Measurements from ENCODE around the gene WNT10A.
"Not testable (repeated sequence)": the region's sequence is repeated elsewhere in the genome, so short reads cannot be mapped to it uniquely, and the experiment has no call there.

The WNT10A gene

GRCh38 chr2:218893349-218894150, 12.9 kb downstream of the WNT10A start:
- no peak for DNase-seq (ENCODE audit: low spot score)

DNA sequence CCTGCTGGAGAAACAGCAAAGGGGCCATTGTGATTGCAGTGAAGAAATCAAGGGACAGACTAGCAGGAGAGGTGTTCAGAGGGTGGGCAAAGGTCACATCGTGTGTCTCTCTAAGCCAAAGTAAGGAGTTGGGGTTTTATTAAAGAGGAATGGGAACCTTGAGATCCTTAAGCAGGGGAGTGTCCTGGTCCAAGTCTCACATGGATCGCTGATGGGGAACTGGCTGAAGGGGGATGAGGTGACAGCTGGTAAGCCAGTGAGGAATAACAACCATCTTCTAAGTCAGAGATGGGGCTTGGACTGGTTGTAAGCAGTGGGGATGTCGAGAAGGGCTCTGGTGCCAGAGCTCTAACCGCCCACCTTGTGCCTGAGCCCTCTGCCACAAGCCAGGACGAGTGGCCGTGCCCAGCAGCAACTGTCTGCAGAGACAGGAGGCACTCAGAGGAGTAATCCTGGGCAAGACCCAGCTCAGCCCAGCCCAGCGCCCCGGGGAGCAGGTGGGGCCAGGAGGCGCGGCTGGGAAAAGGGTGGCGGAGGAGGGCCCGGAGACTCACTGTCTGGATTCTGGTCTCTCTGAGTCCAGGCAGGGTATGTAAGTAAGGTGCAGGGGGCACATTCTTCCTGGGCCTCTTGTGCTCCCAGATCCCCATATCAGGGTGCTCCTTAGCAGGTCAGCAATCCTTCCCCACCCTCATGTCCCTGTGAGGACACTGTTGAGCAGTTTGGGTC, 13.7 kb downstream of the WNT10A start:
- no peak for DNase-seq (ENCODE audit: low spot score)

- no peak for DNase-seq (ENCODE audit: low spot score)
Measured at GRCh38 chr2:218894880-218895157, 14.2 kb downstream of the WNT10A start.

- DNase-seq (ENCODE audit: low spot score): no peak
Measured at GRCh38 chr2:218895326-218895725, 14.7 kb downstream of the WNT10A start.

- DNase-seq (ENCODE audit: low spot score): no peak
Measured at GRCh38 chr2:218895759-218896500, 15.3 kb downstream of the WNT10A start.

DNA sequence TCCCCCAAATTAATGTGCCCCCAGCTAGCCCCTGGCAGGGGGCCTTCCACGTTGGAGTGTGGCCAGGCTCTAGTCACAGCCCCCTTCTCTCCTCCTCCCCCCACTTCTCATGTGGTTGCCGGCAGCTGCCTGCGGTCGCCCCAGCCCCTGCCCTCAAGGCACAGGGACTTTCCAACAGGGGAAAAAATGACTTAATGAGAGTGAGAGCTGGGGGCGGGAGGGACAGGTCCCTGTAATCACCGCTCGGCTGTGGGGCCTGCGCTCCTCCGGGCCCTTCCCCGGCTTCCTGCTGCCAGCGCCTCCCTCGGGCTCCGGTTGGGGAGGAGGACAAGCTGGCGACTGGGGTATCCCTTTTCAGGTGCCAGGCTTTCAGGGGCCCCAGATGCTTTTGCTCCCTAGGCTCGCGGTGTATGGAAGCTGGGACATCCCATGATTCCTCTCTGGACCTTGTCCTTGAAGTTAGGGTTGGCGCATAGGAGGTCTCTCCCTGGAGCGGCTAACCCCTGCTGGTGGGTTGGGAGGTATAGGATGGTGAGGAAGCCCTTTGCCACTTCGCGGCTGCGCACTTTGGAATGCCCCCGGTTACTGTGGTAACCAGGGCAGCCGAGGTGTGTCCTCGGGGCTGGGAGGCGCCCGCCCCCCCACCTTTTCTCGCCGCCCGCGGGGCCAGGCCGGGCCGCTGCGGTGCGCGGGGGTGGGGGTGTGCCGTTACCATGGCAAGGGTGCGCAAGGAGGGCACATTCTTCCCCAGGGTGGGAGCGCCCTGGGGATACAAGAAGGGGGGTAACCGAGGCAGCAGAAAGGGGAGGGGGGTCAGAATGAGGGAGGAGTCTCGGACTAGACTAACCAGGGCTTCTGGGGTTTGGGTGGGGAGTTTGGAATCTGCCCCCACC, 16.1 kb downstream of the WNT10A start:
- no peak for DNase-seq (ENCODE audit: low spot score)

DNA sequence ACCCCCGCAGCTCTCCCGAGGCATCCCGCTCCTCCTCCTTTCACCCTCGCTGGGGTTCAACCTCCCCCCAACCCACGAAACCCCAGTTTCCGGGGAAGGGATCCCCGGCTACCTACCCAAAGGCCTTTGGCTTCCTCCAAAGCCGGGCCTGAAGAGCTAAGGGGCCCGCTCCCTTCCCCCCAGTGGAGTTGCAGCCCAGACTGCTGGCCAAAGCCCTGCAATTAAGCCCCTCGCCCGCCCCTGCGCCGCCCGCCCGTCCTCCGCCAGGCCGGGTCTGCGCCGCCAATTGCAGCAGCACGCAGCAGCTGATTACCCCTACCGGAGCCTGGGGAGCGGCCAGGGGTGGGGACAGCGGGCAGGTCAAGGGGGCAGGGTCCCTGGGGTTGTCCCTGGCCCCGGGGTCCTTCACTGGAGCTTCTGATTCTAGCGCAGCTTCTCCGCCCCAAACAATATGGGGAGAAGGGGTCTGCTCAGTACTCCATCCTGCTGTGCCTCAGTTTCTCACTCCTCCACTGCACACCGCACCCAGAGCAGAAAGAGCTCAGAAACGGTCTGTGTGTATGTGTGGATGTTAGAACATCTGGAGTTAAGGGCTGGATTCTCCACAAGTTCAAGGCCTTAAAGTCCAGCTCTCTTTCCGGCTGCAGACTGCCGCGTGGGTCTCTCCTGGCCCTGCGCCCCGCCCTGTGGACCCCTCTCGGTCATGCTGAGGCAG, 16.9 kb downstream of the WNT10A start:
- DNase-seq (ENCODE audit: low spot score): no peak

DNA sequence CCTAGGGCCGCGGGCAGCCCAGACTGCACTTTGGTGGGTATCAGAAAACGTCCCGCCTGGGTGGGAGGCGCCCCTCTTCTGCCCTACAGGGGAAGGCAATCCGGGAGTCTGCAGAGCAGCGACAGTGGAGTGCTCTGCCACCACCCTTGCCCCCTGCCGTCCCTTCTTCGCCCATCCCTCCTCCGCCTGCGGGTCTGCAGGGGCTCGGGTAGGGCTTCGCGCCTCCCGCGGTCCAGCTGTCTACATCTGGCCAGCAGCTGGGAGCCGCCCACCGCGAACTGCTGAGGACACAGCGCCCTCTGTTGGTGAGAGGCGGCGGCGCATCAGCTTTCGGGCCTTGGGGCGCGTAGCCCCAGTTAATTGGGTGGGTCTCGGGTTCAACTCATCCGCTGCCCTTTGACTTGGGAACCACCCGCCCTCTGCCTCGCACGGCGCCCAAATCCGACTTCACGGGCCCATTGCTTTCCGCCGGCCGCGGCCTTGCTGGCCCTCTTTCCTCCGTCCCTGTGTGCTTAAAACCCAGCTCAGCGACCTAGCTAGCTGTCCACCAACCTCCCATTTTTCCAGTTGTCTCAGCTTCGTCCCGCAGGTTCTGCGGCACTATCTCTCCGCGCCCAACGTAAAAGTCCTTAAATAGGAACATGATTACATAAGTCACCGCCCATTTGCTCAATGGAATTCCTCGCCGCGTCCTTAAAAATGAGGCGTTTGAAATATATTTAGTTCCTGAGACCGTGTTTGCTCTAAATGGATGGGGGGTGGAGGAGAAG, 17.6 kb downstream of the WNT10A start:
- peak; percentile 70 for DNase-seq (ENCODE audit: low spot score)

DNA sequence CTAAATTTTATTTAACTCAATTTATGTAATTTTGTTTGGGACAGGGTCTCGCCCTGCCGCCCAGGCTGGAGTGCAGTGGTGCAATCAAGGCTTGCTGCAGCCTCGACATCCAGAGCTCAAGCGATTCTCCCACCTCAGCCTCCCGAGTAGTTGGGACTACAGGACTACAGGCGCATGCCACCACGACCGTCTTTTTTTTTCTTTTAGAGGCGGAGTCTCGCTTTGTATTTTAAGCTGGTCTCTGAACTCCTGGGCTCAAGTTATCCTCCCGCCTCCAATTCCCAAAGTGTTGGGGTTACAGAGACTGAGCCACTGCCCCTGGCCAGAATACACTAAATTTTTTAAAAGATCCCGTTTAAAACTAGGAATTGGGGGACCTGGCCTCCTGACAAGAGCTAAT, 18.5 kb downstream of the WNT10A start:
- DNase-seq (ENCODE audit: low spot score): no peak

DNA sequence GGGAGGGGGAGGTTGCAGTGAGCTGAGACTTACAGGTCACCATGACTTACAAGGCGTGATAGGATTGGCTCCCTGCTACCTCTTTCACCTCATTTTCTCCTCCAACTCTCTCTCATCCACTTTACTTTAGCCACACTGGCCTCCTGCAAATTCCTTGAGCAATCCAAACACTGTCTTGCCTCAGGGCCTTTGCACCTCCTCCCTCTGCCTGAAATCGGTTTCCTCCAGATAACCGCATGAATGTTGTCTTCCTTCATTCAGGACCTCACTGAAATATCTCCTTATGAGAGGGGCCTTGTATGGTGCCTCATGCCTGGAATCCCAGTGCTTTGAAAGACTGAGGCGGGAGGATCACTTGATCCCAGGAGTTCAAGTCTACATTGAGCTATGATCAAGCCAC, 21.8 kb downstream of the WNT10A start:
- no peak for DNase-seq (ENCODE audit: low spot score)

DNA sequence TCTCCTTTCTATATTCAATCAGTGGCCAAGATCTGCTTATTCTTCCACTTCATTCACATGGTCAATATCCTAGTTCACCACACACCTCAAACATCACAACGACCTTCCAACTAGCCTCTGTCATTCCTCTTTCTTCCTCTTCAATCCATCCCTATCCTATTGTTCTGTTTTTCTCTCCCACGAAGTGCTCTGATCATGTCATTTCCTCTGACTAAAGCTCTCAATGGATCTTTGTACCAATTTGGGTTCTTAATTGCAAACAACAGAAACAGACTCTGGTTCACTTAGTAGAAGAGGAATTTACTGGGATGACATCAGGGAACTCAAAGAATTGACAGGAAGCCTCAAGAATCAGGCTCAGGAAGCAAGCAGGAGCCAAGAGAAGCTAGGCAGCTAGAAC, 23.5 kb downstream of the WNT10A start:
- DNase-seq (ENCODE audit: low spot score): no peak

GRCh38 chr2:218908721-218909619, 28.3 kb downstream of the WNT10A start:
- DNase-seq (ENCODE audit: low spot score): peak; percentile 84

GRCh38 chr2:218910741-218911140, 30.1 kb downstream of the WNT10A start:
- DNase-seq (ENCODE audit: low spot score): no peak

GRCh38 chr2:218920504-218920903, 39.9 kb downstream of the WNT10A start:
- no peak for DNase-seq (ENCODE audit: low spot score)

DNA sequence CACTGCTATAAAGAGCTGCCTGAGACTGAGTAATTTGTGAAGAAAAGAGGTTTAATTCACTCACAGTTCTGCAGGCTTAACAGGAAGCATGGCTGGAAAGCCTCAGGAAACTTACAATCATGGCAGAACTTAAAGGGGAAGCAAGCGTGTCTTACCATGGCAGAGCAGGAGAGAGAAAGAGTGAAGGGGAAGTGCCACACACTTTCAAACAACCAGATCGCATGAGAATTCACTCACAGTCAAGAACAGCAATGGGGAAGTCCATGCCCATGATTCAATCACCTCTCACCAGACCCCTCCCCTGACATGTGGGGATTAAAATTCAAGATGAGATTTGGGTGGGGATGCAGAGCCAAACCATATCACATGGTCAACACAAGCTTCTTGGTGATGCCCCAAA, 44.1 kb downstream of the WNT10A start:
- no peak for DNase-seq (ENCODE audit: low spot score)

DNA sequence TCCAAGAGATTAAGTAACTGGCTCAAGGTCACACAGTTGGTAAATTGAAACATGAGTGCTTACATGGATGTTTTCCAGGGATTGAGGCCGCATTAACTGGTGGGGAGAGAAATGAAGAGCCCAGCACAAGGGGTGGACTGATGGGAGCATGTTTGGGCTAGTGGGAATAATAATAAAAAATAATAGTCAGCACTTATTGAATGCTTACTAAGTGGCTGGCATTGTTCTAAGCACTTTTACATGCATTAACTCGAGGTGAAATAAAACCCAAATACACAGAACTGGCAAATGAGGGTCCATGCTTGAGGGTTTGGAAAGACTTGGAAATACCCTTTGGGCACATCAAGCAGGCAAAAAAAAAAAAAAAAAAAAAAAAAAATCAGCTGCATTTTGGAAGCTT, 44.8 kb downstream of the WNT10A start:
- no peak for DNase-seq (ENCODE audit: low spot score)

- DNase-seq (ENCODE audit: low spot score): no peak
Measured at GRCh38 chr2:218927422-218927821, 46.8 kb downstream of the WNT10A start.

DNA sequence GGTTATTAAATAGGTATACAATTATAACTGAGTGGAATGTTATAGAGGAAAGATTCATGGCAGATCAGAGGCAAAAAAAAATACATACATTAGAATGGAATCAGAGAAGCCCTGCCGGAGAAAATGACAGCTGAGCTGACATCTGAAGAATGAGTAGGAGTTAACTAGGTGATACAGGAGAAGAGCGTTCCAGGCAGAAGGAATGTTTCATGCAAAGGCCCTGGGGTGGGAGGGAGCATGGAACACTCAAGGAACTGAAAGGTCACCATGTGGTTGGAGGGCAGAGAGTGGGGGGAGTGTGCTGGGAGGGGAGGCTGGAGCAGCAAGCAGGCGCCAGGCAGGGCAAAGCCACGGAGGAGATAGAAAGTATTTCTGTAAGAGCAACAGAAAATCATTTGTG, 47.2 kb downstream of the WNT10A start:
- DNase-seq (ENCODE audit: low spot score): no peak

- not testable (repeated sequence) for DNase-seq (ENCODE audit: low spot score)
Measured at GRCh38 chr2:218930488-218930887, 49.8 kb downstream of the WNT10A start.

DNA sequence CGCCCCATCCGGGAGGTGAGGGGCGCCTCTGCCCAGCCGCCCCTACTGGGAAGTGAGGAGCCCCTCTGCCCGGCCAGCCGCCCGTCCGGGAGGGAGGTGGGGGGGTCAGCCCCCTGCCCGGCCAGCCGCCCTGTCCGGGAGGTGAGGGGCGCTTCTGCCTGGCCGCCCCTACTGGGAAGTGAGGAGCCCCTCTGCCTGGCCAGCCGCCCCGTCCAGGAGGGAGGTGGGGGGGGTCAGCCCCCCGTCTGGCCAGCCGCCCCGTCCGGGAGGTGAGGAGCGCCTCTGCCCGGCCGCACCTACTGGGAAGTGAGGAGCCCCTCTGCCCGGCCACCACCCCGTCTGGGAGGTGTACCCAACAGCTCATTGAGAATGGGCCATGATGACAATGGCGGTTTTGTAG, 51.1 kb downstream of the WNT10A start:
- DNase-seq (ENCODE audit: low spot score): not testable (repeated sequence)

All from hepatic stellate cell (primary cell).